ENCODE results near the gene ETNK1. TPM values are rescaled to one million over a fixed set of nuclear protein-coding genes. Genes with fewer than 3 reads are reported as not detected.

The ETNK1 gene
- polyA plus RNA-seq, 2 of the 4 experiments (the other 2 are of a cell fraction): 20.9 to 52.7 TPM

DNA sequence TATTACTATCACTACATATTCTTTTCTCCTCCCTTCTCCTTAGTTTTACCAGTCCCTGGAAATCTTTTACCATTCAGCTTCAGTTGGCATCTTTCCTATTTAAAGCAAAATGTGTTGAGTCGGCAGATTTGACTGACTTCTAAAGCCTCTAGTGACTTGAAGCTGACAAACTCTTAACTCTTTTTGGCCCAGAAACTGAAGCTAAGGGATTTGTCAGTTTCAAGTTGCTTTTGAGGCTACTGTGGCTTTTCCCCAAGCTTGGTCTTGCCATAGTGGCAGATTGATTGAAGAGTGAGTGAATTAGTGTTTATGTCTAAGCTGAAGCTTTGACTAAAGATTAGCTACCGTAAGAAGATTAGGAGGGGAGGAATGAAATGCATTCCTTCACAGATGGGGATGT lies 104.0 kb downstream of the ETNK1 start:
- no peak for ATAC-seq
- Histone ChIP-seq H3K4me3 (no peak overlapping the region), H3K27ac (no peak overlapping the region), H3K4me2 (no peak overlapping the region), H3K4me1 (peaks cover 7% of the 10 kb centered on the region; the same call in 2 of the 3 replicates), H3K9me3 (no peaks in the 10 kb centered on the region)
- CTCF ChIA-PET: no interaction called here
- no peak for DNase-seq (ENCODE audit: low read depth in 1 of 2, low spot score in 1 of 2)
- POLR2A ChIA-PET: no interaction called here
- no peak for TF ChIP-seq NR3C1 (IDR thresholded peaks at IDR 0.05)
- TF ChIP-seq, protein P1, sequence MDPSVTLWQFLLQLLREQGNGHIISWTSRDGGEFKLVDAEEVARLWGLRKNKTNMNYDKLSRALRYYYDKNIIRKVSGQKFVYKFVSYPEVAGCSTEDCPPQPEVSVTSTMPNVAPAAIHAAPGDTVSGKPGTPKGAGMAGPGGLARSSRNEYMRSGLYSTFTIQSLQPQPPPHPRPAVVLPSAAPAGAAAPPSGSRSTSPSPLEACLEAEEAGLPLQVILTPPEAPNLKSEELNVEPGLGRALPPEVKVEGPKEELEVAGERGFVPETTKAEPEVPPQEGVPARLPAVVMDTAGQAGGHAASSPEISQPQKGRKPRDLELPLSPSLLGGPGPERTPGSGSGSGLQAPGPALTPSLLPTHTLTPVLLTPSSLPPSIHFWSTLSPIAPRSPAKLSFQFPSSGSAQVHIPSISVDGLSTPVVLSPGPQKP (IDR thresholded peaks at IDR 0.05; ENCODE audit: low read depth, low read length): no peak
- no peak for TF ChIP-seq KDM5A (IDR thresholded peaks at IDR 0.05)
- TF ChIP-seq TFCP2L1 (CRISPR knock-in tag; IDR thresholded peaks at IDR 0.05): no peak
- no peak for TF ChIP-seq CHD2 (IDR thresholded peaks at IDR 0.05; ENCODE audit: low read length, partially characterized antibody)
- TF ChIP-seq MAFK (IDR thresholded peaks at IDR 0.05; ENCODE audit: partially characterized antibody): peak; percentile 95
- TF ChIP-seq ZNF302 (CRISPR knock-in tag; IDR thresholded peaks at IDR 0.05): no peak
- TF ChIP-seq ZSCAN20 (CRISPR knock-in tag; IDR thresholded peaks at IDR 0.05): no peak
- no peak for FAIRE-seq
- 51% methylated on average over 2 of the region's 2 CpGs for WGBS (ENCODE audit: missing lambda C conversion rate)

DNA sequence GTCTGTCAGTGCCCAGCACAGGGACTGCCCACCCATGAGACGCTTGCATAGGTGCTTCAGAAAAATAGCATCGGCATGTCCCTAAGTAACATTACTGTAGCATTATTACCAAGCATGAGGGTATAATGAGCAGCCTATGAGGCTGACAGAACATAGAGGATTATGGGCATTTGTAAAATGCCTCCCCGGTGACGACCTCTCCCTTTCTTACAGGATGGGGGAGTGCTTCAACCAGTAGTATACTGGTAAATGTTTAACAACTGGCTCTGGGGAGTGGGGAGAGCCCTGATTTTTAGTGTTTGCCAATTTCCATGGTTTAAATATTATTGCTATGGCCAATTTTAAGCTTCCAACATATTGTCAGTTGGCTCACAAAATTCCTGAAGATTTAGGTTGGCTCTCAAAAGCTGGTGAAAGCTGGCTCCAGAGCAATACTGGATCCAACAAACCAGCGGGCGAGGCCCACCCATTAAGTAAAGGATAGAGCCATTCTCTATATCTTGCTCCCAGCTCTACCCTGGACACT lies 104.5 kb downstream of the ETNK1 start:
- H3K9me3 ChIP-seq: no peaks in the 10 kb centered on the region
- FAIRE-seq (no peak), DNase-seq (ENCODE audit: low read depth in 1 of 2, low spot score in 1 of 2) (no peak), ATAC-seq (0 out of 6 replicates have a peak, but pooled peaks of 1 of the 2 experiments have one; percentile 23)
- CTCF ChIA-PET: no interaction called here
- WGBS (ENCODE audit: missing lambda C conversion rate): 76% methylated on average over 6 of the region's 6 CpGs
- H3K4me2 ChIP-seq: peak overlapping the region; percentile 35; the same call in 2 of the 3 replicates
- peaks cover 7% of the 10 kb centered on the region; the same call in 2 of the 3 replicates for H3K4me1 ChIP-seq
- no peak for TF ChIP-seq ZFP36 (IDR thresholded peaks at IDR 0.05; ENCODE audit: borderline replicate concordance, partially characterized antibody)
- POLR2A ChIA-PET: no interaction called here
- no peak overlapping the region for H3K4me3 ChIP-seq
- no peak overlapping the region for H3K27ac ChIP-seq

DNA sequence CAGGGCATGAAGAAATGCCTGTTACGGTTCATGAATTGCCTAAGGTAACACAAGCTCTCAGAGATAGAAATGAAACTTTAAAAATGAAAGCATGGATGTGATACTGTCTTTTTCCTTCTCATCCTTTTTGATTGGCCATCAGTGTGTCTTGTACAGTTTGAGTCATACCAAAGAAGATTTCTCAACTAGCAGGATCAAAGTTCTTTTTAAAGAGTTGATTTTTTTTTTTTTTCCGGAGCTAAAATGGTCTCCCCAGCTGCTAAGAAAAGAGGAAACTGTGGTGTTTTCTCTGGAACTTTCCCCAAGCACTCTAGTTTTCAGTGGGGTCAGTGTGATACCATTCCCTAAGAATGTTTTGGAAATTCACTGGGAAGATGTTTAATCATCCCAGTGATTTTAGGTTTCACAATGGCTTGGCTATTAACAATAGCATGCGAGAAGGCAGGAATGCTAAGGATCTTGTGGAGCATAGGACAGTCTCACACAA lies 105.0 kb downstream of the ETNK1 start:
- ChIA-PET CTCF (no interaction called here), POLR2A (no interaction called here)
- ATAC-seq (peak; percentile 58 to 60), DNase-seq (ENCODE audit: low read depth in 1 of 2, low spot score in 1 of 2) (no peak), FAIRE-seq (no peak)
- Histone ChIP-seq H3K9me3 (no peaks in the 10 kb centered on the region), H3K27ac (no peak overlapping the region), H3K4me3 (no peak overlapping the region), H3K4me2 (peak overlapping the region; percentile 35; the same call in 2 of the 3 replicates), H3K4me1 (peaks cover 7% of the 10 kb centered on the region; the same call in 2 of the 3 replicates)
- TF ChIP-seq MAZ (IDR thresholded peaks at IDR 0.05; ENCODE audit: borderline replicate concordance, low read depth, low read length) (no peak), JUNB (IDR thresholded peaks at IDR 0.05) (no peak), GATA3 (IDR thresholded peaks at IDR 0.05; ENCODE audit: borderline replicate concordance) (no peak), CEBPB (IDR thresholded peaks at IDR 0.05) (no peak)
- TF ChIP-seq, protein P2, sequence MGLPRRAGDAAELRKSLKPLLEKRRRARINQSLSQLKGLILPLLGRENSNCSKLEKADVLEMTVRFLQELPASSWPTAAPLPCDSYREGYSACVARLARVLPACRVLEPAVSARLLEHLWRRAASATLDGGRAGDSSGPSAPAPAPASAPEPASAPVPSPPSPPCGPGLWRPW (IDR thresholded peaks at IDR 0.05): no peak
- WGBS (ENCODE audit: missing lambda C conversion rate): 47% methylated on average over 3 of the region's 3 CpGs

DNA sequence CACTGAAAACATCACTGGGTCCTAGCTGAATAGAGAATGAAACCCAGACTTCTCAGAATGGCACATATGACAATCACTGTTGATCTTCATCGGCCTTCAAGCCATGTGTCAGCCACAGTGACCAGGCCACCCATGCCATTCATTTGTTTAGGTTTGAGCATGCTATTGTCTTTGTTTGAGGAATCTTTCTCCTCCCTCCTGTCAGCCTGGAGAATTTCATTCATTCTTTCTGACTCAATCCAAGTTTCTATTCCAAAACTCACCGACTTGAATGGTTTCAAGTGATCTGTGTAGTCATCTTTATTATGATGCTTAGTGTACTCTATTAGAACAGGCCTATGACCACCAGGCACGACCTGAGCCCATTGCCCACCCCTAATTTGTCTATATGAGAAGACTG lies 106.3 kb downstream of the ETNK1 start:
- no peaks in the 10 kb centered on the region for H3K9me3 ChIP-seq
- H3K4me2 ChIP-seq: no peak overlapping the region
- TF ChIP-seq CBX2 (IDR thresholded peaks at IDR 0.05; ENCODE audit: borderline replicate concordance, low read depth) (no peak), MAZ (IDR thresholded peaks at IDR 0.05; ENCODE audit: borderline replicate concordance, low read depth, low read length) (no peak), HOXB13 (CRISPR knock-in tag; IDR thresholded peaks at IDR 0.05; ENCODE audit: low read depth) (no peak), FOSB (CRISPR knock-in tag; IDR thresholded peaks at IDR 0.05) (no peak), POLR2AphosphoS2 (conservative IDR thresholded peaks at IDR 0.05; ENCODE audit: low read length) (no peak), EP300 (IDR thresholded peaks at IDR 0.05) (no peak), ZNF302 (CRISPR knock-in tag; IDR thresholded peaks at IDR 0.05) (no peak), JUNB (IDR thresholded peaks at IDR 0.05) (no peak)
- TF ChIP-seq, protein P3, sequence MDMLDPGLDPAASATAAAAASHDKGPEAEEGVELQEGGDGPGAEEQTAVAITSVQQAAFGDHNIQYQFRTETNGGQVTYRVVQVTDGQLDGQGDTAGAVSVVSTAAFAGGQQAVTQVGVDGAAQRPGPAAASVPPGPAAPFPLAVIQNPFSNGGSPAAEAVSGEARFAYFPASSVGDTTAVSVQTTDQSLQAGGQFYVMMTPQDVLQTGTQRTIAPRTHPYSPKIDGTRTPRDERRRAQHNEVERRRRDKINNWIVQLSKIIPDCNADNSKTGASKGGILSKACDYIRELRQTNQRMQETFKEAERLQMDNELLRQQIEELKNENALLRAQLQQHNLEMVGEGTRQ (IDR thresholded peaks at IDR 0.05): no peak
- H3K27ac ChIP-seq: no peak overlapping the region
- ATAC-seq (no peak), DNase-seq (ENCODE audit: low read depth in 1 of 2, low spot score in 1 of 2) (no peak), FAIRE-seq (no peak)
- H3K4me3 ChIP-seq: no peak overlapping the region
- 33% methylated on average over 3 of the region's 3 CpGs for WGBS (ENCODE audit: missing lambda C conversion rate)
- H3K4me1 ChIP-seq: peaks cover 7% of the 10 kb centered on the region; the same call in 2 of the 3 replicates
- POLR2A ChIA-PET: no interaction called here
- CTCF ChIA-PET: no interaction called here
